AG04449 (cell line): Measurements from ENCODE around the gene EXOC6B.
"Not testable (repeated sequence)": the region's sequence is repeated elsewhere in the genome, so short reads cannot be mapped to it uniquely, and the experiment has no call there.

ENCODE experiments used
- CTCF ChIA-PET: fragments of 350-600 bp; formaldehyde crosslinking; extraction: SDS; loops from one replicate; lab custom pipeline; 2021; ENCODE audit warnings: antibody characterized with exemption; lab: Yijun Ruan, JAX
- POLR2A ChIA-PET: fragments of 400-600, 350-600 bp; formaldehyde crosslinking; extraction: SDS; loops from one replicate; lab custom pipeline; 2020; ENCODE audit warnings: antibody characterized with exemption, inconsistent platforms; lab: Yijun Ruan, JAX
- DNase-seq: peaks from one replicate; pipeline ENCODE4 v3.0.0-alpha.2; 2010; ENCODE audit warnings: low read depth, low spot score
- H3K4me3 ChIP-seq: 2 replicates; pipeline ENCODE4 v1.5.1; 2011; ENCODE audit warnings: low read depth, mild to moderate bottlenecking, control low read depth, low read length
- CTCF ChIP-seq: IDR thresholded peaks from one replicate; pipeline ENCODE4 v1.5.1; 2011; ENCODE audit warnings: mild to moderate bottlenecking, moderate library complexity, low read length, control low read depth, inconsistent platforms; ENCODE audit not compliant: insufficient read depth; ENCODE audit errors: missing control alignments

EXOC6B gene

DNA sequence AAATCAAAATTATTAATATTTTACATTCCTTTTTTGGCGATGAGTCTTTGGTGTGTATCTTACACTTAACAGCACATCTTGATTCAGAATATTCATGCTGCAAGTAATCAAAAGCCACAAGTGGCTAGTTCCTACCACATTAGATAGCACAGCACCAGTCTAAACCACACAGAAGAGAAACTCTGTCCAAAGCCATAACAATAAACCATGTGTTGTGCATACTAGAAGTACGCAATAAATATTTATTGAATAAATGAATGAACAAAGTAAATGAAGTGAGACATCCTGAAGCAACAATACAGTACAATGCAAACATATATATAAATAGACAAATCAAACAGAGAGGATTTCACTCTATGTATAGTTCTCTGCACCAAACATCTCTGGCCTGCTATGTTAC, 287.3 kb downstream of the EXOC6B start:
- DNase-seq, result no peak
- TF ChIP-seq CTCF, result no peak
- ChIA-PET CTCF (no interaction called here), POLR2A (no interaction called here)
- H3K4me3 ChIP-seq, result no peak overlapping the region

GRCh38 chr2:72535586-72535985, 290.2 kb downstream of the EXOC6B start:
- H3K4me3 ChIP-seq, DNase-seq, CTCF ChIA-PET, POLR2A ChIA-PET: not testable (repeated sequence)

GRCh38 chr2:72533765-72534164, 292.1 kb downstream of the EXOC6B start:
- CTCF ChIA-PET, result no interaction called here
- no peak for DNase-seq
- no peak for TF ChIP-seq CTCF
- POLR2A ChIA-PET, result no interaction called here
- H3K4me3 ChIP-seq, result no peak overlapping the region

- no peak for DNase-seq
- no peak for TF ChIP-seq CTCF
- ChIA-PET CTCF (interaction anchor here (0.8 to 2.4 kb wide), 2 partner anchors 10 to 53 kb away, joined by 3 to 10 read pairs; no protein-coding TSS in a partner anchor), POLR2A (no interaction called here)
- no peak overlapping the region for H3K4me3 ChIP-seq
Measured at GRCh38 chr2:72527424-72527823, 298.4 kb downstream of the EXOC6B start.

DNA sequence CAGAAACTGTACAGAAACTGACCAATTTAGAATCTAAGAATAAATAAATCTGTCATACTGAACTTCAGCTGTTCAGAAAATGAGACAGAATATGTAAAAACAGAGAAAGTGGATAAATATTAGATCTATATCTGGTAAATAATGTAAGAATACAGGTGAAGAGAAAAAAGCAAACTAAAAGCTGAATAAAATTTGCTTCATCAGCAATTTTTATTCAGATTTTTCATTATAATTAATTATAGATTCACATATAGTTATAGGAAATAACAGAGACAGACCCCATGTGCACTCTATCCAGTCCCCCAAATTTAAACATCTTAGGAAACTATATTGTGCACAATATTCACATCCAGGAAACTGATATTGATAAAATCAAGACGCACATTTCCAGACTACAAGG, 299.2 kb downstream of the EXOC6B start:
- ChIA-PET CTCF (interaction anchor here (2.4 kb wide), 1 partner anchor 10 kb away, joined by 10 read pairs; no protein-coding TSS in a partner anchor), POLR2A (no interaction called here)
- no peak for TF ChIP-seq CTCF
- H3K4me3 ChIP-seq, result no peak overlapping the region
- no peak for DNase-seq

- no peak overlapping the region for H3K4me3 ChIP-seq
- TF ChIP-seq CTCF, result no peak
- DNase-seq, result no peak
- ChIA-PET CTCF (no interaction called here), POLR2A (no interaction called here)
Measured at GRCh38 chr2:72524071-72524470, 301.8 kb downstream of the EXOC6B start.

- no peak for TF ChIP-seq CTCF
- ChIA-PET POLR2A (no interaction called here), CTCF (interaction anchor here (2.6 kb wide), 1 partner anchor 12 kb away, joined by 10 read pairs; no protein-coding TSS in a partner anchor)
- H3K4me3 ChIP-seq, result no peak overlapping the region
- no peak for DNase-seq
Measured at GRCh38 chr2:72515696-72516095, 310.1 kb downstream of the EXOC6B start.
